Ramos (cell line): Measurements from ENCODE around the gene C12orf43.

ENCODE experiments used
- in situ Hi-C: fragments of 300-500 bp; cut with MboI; formaldehyde crosslinking; loops from one replicate; pipeline ENCODE4 v1.14.3; 2022; ENCODE audit warnings: low sequenced_read_pairs; ENCODE audit not compliant: unreplicated experiment

C12orf43 gene

GRCh38 chr12:120979862-120980696, 36.2 kb downstream of the C12orf43 start:
- in situ Hi-C loops = loop anchor here (10.0 kb wide), 1 partner anchor 345 kb away; no protein-coding TSS in a partner anchor

- in situ Hi-C loops = loop anchor here (10.0 kb wide), 1 partner anchor 345 kb away; no protein-coding TSS in a partner anchor
Measured at GRCh38 chr12:120979220-120979861, 36.9 kb downstream of the C12orf43 start.

- in situ Hi-C loops = loop anchor here (10.0 kb wide), 1 partner anchor 344 kb away; no protein-coding TSS in a partner anchor
Measured at GRCh38 chr12:120978296-120979219, 37.7 kb downstream of the C12orf43 start, which contains the start of gene HNF1A. HNF1A (plus strand) TSS chr12:120978543; CDS start chr12:120978769, 226 bp downstream.

- in situ Hi-C loops = loop anchor here (10.0 kb wide), 1 partner anchor 343 kb away; no protein-coding TSS in a partner anchor
Measured at GRCh38 chr12:120977531-120978295, 38.6 kb downstream of the C12orf43 start.

- in situ Hi-C loops = loop anchor here (10.0 kb wide), 1 partner anchor 338 kb away; no protein-coding TSS in a partner anchor
Measured at GRCh38 chr12:120972870-120973543, 43.3 kb downstream of the C12orf43 start.

- in situ Hi-C loops = loop anchor here (10.0 kb wide), 1 partner anchor 337 kb away; no protein-coding TSS in a partner anchor
Measured at GRCh38 chr12:120971299-120972180, 44.7 kb downstream of the C12orf43 start.

- in situ Hi-C loops = loop anchor here (10.0 kb wide), 1 partner anchor 336 kb away; no protein-coding TSS in a partner anchor
Measured at GRCh38 chr12:120970310-120970709, 46.0 kb downstream of the C12orf43 start.

- in situ Hi-C loops = loop anchor here (10.0 kb wide), 1 partner anchor 351 kb away; no protein-coding TSS in a partner anchor
Measured at GRCh38 chr12:120965534-120966091, 50.7 kb downstream of the C12orf43 start.

GRCh38 chr12:120964298-120964697, 52.0 kb downstream of the C12orf43 start:
- in situ Hi-C loops = loop anchor here (10.0 kb wide), 1 partner anchor 349 kb away; no protein-coding TSS in a partner anchor

- in situ Hi-C loops = loop anchor here (10.0 kb wide), 1 partner anchor 348 kb away; no protein-coding TSS in a partner anchor
Measured at GRCh38 chr12:120962532-120963020, 53.7 kb downstream of the C12orf43 start.

GRCh38 chr12:120961604-120962531, 54.4 kb downstream of the C12orf43 start:
- in situ Hi-C loops = loop anchor here (10.0 kb wide), 1 partner anchor 347 kb away; no protein-coding TSS in a partner anchor

GRCh38 chr12:120960657-120961056, 55.6 kb downstream of the C12orf43 start:
- in situ Hi-C loops = loop anchor here (10.0 kb wide), 1 partner anchor 346 kb away; no protein-coding TSS in a partner anchor

- in situ Hi-C loops = no loop called here
Measured at GRCh38 chr12:120959111-120959878, 57.0 kb downstream of the C12orf43 start.

- in situ Hi-C loops = no loop called here
Measured at GRCh38 chr12:120956579-120957300, 59.5 kb downstream of the C12orf43 start.
